ENCODE measurements around the gene REXO5. TPM values are rescaled to one million over a fixed set of nuclear protein-coding genes. Genes with fewer than 3 reads are reported as not detected.

The REXO5 gene
- total and polyA plus RNA-seq, 2 of the 13 experiments (the other 11 are each of a cell fraction or from before 2014, with no cell fraction given), result 5.9 to 13.1 TPM

DNA sequence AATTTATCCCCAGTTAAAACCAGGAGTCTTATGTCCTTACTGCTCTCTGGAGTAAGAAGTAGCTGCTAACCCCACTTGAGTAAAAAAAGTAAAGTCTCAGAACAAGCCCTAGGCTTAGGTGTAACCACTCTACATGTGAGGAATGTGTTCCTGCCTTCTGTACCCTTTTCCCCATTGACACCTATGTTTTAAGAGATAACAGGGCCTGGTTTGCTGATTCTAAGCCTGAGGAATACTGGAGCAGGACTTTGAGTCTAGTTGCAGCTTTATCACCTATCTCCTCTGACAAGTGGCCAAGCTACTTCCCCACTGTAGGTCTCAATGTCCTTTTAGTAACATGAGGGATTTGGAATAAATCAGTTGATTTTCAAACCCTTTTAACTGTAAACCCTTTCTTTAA is 40.2 kb downstream of the REXO5 start:
- in situ Hi-C loops (cut with HindIII; ENCODE audit: extremely low pct_ligation_motif_present, low pct_unique_long_range_greater_than_20kb) (no loop called here), intact Hi-C loops (cut with micrococcal nuclease; ENCODE audit: unreplicated experiment) (no loop called here)
- Histone ChIP-seq H3K27me3 (ENCODE audit: control insufficient read depth in 1 of 2, insufficient read depth in 2 of 2, low read length in 2 of 2) (no peaks in the 10 kb centered on the region), H3K4me1 (ENCODE audit: insufficient read depth, low read length) (peaks cover 7% of the 10 kb centered on the region), H4K20me1 (ENCODE audit: insufficient read depth, low read length) (no peaks in the 10 kb centered on the region), H3K27ac (ENCODE audit: extremely low read length, insufficient read depth, low read length) (no peak overlapping the region), H2AFZ (ENCODE audit: low read length) (no peak overlapping the region), H3K9ac (ENCODE audit: insufficient read depth, low read depth, low read length) (no peak overlapping the region), H3K79me2 (ENCODE audit: insufficient read depth, low read length) (no peaks in the 10 kb centered on the region), H3K4me2 (ENCODE audit: low read depth, low read length) (no peak overlapping the region), H3K9me3 (ENCODE audit: low read length) (no peaks in the 10 kb centered on the region), H3K4me3 (replicated peaks in 1 of 3; ENCODE audit: insufficient read depth in 1 of 3, low read depth in 2 of 3, low read length in 3 of 3) (no peak overlapping the region), H3K36me3 (replicated peaks in 1 of 2; ENCODE audit: control insufficient read depth in 1 of 2, insufficient read depth in 2 of 2, low read length in 2 of 2) (peaks cover 10 to 34% of the 10 kb centered on the region in 2 experiments)
- DNase-seq (ENCODE audit: low spot score), result no peak
- no peak for ATAC-seq
- FAIRE-seq, result no peak
- no TSS peak for BruUV-seq (replicated peaks)
- ChIA-PET CTCF (ENCODE audit: low intra/inter-chr PET ratio, low total read pairs) (no interaction called here), POLR2A (no interaction called here)
- TF ChIP-seq DNMT1 (CRISPR knock-in tag; IDR thresholded peaks at IDR 0.05) (no peak), PHB2 (IDR thresholded peaks at IDR 0.05; ENCODE audit: partially characterized antibody) (no peak), ZMAT3 (CRISPR knock-in tag; conservative IDR thresholded peaks at IDR 0.05) (no peak), ZNF17 (CRISPR knock-in tag; IDR thresholded peaks at IDR 0.05) (no peak), NONO (IDR thresholded peaks at IDR 0.05) (no peak), NONO (CRISPR knock-in tag; conservative IDR thresholded peaks at IDR 0.05) (no peak), NFYB (CRISPR knock-in tag; IDR thresholded peaks at IDR 0.05) (no peak), ZNF496 (CRISPR knock-in tag; IDR thresholded peaks at IDR 0.05; ENCODE audit: insufficient replicate concordance) (no peak), NBN (conservative IDR thresholded peaks at IDR 0.05) (no peak), ZNF629 (CRISPR knock-in tag; conservative IDR thresholded peaks at IDR 0.05) (no peak)
- TF ChIP-seq, protein P1, sequence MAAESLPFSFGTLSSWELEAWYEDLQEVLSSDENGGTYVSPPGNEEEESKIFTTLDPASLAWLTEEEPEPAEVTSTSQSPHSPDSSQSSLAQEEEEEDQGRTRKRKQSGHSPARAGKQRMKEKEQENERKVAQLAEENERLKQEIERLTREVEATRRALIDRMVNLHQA (CRISPR knock-in tag; IDR thresholded peaks at IDR 0.05), result no peak
- TF ChIP-seq, protein P2, sequence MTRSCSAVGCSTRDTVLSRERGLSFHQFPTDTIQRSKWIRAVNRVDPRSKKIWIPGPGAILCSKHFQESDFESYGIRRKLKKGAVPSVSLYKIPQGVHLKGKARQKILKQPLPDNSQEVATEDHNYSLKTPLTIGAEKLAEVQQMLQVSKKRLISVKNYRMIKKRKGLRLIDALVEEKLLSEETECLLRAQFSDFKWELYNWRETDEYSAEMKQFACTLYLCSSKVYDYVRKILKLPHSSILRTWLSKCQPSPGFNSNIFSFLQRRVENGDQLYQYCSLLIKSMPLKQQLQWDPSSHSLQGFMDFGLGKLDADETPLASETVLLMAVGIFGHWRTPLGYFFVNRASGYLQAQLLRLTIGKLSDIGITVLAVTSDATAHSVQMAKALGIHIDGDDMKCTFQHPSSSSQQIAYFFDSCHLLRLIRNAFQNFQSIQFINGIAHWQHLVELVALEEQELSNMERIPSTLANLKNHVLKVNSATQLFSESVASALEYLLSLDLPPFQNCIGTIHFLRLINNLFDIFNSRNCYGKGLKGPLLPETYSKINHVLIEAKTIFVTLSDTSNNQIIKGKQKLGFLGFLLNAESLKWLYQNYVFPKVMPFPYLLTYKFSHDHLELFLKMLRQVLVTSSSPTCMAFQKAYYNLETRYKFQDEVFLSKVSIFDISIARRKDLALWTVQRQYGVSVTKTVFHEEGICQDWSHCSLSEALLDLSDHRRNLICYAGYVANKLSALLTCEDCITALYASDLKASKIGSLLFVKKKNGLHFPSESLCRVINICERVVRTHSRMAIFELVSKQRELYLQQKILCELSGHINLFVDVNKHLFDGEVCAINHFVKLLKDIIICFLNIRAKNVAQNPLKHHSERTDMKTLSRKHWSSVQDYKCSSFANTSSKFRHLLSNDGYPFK (CRISPR knock-in tag; IDR thresholded peaks at IDR 0.05; ENCODE audit: borderline replicate concordance), result no peak

Measured in HepG2 (cell line).